Ascending aorta (tissue), 2 donors: ENCODE results near the gene NSD1. TPM values are rescaled to one million over a fixed set of nuclear protein-coding genes. Genes with fewer than 3 reads are reported as not detected.

Experiments used
- DNase-seq, 2 donors: peaks; one replicate each; pipeline ENCODE4 v3.0.0-alpha.2; 2019; ENCODE audit warnings: low spot score in 2 of 2
- H3K27ac ChIP-seq, 2 donors: fragments of 200-600 bp; sonication (generic); one replicate each; pipeline ENCODE4 v1.5.1; 2016 to 2017; ENCODE audit warnings: mild to moderate bottlenecking in 1 of 2
- H3K27me3 ChIP-seq: fragments of 200-600 bp; sonication (generic); one replicate; pipeline ENCODE4 v1.5.1; 2017
- H3K36me3 ChIP-seq, 2 donors: fragments of 200-600 bp; sonication (generic); one replicate each; pipeline ENCODE4 v1.5.1; 2016
- H3K4me1 ChIP-seq, 2 donors: fragments of 200-600 bp; sonication (generic); one replicate each; pipeline ENCODE4 v1.5.1; 2016 to 2017; ENCODE audit warnings: mild to moderate bottlenecking in 1 of 2
- H3K4me3 ChIP-seq, 2 donors: fragments of 200-600 bp; sonication (generic); one replicate each; pipeline ENCODE4 v1.5.1; 2016 to 2017; ENCODE audit warnings: mild to moderate bottlenecking in 1 of 2
- H3K9me3 ChIP-seq, 2 donors: fragments of 200-600 bp; sonication (generic); one replicate each; pipeline ENCODE4 v1.5.1; 2016
- CTCF ChIP-seq, 3 experiments: fragments of 200-600 bp in 2 of 3; fragments of 450-650 bp in 1 of 3; sonication (generic) in 2 of 3; IDR thresholded peaks; one replicate each; pipeline ENCODE4 v1.5.1; 2016 to 2019; ENCODE audit warnings: antibody characterized with exemption in 3 of 3, mild to moderate bottlenecking in 1 of 3, moderate library complexity in 1 of 3
- intact Hi-C: fragments of 100-400 bp; cut with DNase I; formaldehyde crosslinking; loops from one replicate; pipeline ENCODE4 v1.15.1; 2023
- total RNA-seq: library from RNA; depleted of rRNA; stranded (reverse); fragments of >200 nt; gene quantifications from one replicate; pipeline ENCODE4 v1.1.0, GENCODE V29; 2016

The NSD1 gene
- total RNA-seq, 1 donor from 2014 or later: 22.7 TPM

- no peaks in the 10 kb centered on the region for H3K9me3 ChIP-seq
- intact Hi-C loops: no loop called here
- TF ChIP-seq CTCF (IDR thresholded peaks at IDR 0.05): no peak
- H3K27ac ChIP-seq: no peak overlapping the region
- no peaks in the 10 kb centered on the region for H3K27me3 ChIP-seq
- no peak overlapping the region for H3K4me3 ChIP-seq
- H3K4me1 ChIP-seq: peaks cover 0 to 1% of the 10 kb centered on the region in 2 donors
- H3K36me3 ChIP-seq: peaks cover 3 to 5% of the 10 kb centered on the region in 2 donors
- no peak for DNase-seq
Observed at GRCh38 chr5:177178733-177179304, 45.2 kb downstream of the NSD1 start.

GRCh38 chr5:177179431-177179830 is 45.9 kb downstream of the NSD1 start:
- no peak for TF ChIP-seq CTCF (IDR thresholded peaks at IDR 0.05)
- no peak for DNase-seq
- Histone ChIP-seq H3K36me3 (peaks cover 3 to 5% of the 10 kb centered on the region in 2 donors), H3K4me3 (no peak overlapping the region), H3K27ac (no peak overlapping the region), H3K4me1 (peaks cover 0 to 4% of the 10 kb centered on the region in 2 donors), H3K27me3 (no peaks in the 10 kb centered on the region), H3K9me3 (no peaks in the 10 kb centered on the region)
- intact Hi-C loops: no loop called here

GRCh38 chr5:177183142-177183541 is 49.6 kb downstream of the NSD1 start:
- Histone ChIP-seq H3K27ac (no peak overlapping the region), H3K4me1 (peaks cover 0 to 4% of the 10 kb centered on the region in 2 donors), H3K9me3 (no peaks in the 10 kb centered on the region)

GRCh38 chr5:177183766-177184360 is 50.3 kb downstream of the NSD1 start:
- no peaks in the 10 kb centered on the region for H3K9me3 ChIP-seq
- no peak for TF ChIP-seq CTCF (IDR thresholded peaks at IDR 0.05)
- peaks cover 0 to 10% of the 10 kb centered on the region in 2 donors for H3K36me3 ChIP-seq
- H3K4me3 ChIP-seq: no peak overlapping the region
- H3K27ac ChIP-seq: no peak overlapping the region
- peaks cover 0 to 4% of the 10 kb centered on the region in 2 donors for H3K4me1 ChIP-seq
- intact Hi-C loops: no loop called here
- no peak for DNase-seq
- H3K27me3 ChIP-seq: no peaks in the 10 kb centered on the region

More at GRCh38 chr5:177183142-177183541, 49.6 kb downstream of the NSD1 start:
- TF ChIP-seq CTCF (IDR thresholded peaks at IDR 0.05): no peak
- intact Hi-C loops: no loop called here
- Histone ChIP-seq H3K36me3 (peaks cover 0 to 10% of the 10 kb centered on the region in 2 donors), H3K4me3 (no peak overlapping the region), H3K27me3 (no peaks in the 10 kb centered on the region)
- DNase-seq: no peak

GRCh38 chr5:177185993-177186392 is 52.4 kb downstream of the NSD1 start:
- peaks cover 0 to 10% of the 10 kb centered on the region in 2 donors for H3K36me3 ChIP-seq
- TF ChIP-seq CTCF (IDR thresholded peaks at IDR 0.05): no peak
- H3K27ac ChIP-seq: no peak overlapping the region
- H3K4me1 ChIP-seq: peaks cover 0 to 4% of the 10 kb centered on the region in 2 donors
- no peak overlapping the region for H3K4me3 ChIP-seq
- H3K9me3 ChIP-seq: no peaks in the 10 kb centered on the region
- no peaks in the 10 kb centered on the region for H3K27me3 ChIP-seq
- no peak for DNase-seq
- intact Hi-C loops: no loop called here
